NCI-H128 (cell line): Measurements from ENCODE around the gene ALAD.
"Not testable (repeated sequence)": the region's sequence is repeated elsewhere in the genome, so short reads cannot be mapped to it uniquely, and the experiment has no call there.

Experiments
- DNase-seq: peaks from one replicate; lab custom pipeline; 2025; ENCODE audit not compliant: unreplicated experiment; lab: John Stamatoyannopoulos, UW

ALAD gene

DNA sequence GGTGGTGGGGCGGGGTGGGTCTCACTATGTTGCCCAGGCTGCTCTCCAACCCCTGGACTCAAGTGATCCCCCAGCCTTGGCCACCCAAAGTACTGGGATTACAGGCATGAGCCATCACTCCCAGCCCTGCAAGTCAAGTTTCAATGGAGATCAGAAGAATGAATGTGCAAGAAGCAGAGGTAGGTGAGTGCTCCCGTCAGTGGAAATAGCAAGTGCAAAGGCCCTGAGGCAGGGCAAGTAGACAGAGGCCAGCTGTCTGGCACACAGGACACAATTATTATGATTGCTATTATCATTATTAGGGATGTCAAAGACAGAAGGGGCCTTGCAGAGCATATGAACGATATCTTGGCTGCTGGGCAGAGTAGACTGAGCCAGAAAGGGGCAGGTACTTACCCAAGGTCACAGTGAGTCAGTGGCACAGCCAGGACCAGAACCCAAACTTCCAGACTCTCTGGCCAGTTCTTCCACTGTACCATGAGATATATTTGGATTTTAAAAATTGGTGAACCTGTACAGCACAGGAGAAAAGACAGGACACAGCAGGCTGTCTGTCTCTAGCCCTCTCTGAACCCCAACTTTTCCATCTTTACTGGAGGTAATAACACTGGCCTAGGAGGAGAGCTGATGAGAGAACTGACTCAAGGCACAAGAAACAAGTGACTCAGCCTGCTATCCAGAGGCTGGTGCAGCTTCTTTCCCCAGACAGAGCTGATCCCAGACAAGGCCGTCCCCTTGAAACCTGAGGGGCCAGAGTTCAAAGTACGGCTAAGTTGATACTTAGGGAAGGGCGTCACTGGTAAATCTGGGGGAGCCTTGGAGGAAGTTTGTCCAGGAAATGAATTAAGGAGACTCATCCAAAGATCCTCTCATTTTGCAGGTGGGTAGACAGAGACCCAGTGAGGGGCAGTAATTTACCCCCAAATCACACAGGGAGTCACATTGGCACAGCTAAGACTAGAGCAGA is 25.7 kb downstream of the ALAD start:
- DNase-seq: no peak

DNA sequence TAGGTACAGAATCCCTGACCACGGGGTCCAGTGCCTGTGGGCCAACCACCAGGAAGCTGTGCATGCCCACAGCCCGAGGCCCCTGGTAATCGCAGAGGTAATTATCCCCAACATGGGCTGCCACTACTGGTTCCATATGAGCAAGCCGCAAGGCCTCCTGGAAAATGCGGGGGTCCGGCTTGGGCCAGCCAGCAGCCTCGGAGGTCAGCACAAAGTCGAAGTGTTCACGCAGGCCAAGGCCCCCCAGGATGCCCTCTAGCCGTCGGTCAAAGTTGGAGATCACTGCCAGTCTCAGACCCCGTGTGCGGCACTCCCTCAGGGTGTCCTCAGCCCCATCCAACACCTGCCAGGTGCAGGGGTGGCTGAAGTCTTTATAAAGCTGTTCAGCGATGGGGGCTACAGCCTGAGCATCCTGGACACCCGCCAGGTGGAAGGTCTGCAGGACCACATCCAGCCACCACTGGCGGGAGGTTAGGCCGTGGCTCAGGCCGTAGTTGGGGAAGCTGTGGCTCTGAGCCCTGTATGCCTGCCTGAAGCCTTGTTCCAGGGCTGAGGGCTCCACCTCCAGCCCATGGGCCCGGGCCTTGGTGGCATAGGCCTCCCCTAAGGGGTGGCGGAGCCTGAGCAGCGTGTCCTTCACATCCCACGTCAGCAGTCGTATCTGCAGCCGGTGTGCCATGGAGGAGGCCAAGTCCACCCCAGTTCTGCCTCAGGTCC is 27.2 kb downstream of the ALAD start:
- DNase-seq: no peak

DNA sequence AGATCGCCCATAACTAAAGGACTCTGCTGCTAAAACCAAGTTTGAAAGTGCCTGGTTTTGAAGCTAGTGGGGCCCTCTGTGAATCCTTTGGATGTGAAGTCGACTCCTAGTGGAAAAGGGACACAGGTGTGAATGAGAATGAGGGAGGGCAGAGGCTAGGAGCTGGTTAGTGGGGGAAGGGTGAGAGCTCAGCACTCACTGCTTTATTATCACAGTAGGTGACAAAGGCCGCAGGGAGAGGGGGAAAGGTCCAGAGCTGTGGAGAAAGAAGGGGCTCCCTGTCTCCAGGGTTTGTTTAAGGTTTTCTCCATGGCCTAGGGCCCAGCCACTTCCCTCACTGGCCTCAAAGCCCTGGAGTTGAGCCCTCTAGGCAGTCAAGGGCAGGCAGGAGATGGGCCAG is 27.8 kb downstream of the ALAD start:
- no peak for DNase-seq

DNA sequence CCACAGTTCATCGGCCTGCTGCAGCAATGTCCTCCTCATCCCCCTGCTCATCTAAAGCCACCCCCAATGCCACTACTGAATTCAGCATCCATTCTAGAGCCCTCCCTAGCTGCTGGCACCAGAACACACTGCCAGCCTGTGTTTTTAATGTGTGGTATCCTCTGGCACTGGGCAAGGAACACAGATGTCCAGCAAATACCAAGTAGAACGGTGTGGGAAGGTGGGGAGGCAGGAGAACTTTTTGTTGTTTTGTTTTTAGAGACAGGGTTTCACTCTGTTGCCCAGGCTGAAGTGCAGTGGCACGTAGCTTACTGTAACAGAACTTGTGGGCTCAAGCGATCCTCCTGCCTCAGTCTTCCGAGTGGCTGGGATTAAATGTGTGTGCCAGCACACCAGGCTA is 29.0 kb downstream of the ALAD start:
- DNase-seq: no peak

DNA sequence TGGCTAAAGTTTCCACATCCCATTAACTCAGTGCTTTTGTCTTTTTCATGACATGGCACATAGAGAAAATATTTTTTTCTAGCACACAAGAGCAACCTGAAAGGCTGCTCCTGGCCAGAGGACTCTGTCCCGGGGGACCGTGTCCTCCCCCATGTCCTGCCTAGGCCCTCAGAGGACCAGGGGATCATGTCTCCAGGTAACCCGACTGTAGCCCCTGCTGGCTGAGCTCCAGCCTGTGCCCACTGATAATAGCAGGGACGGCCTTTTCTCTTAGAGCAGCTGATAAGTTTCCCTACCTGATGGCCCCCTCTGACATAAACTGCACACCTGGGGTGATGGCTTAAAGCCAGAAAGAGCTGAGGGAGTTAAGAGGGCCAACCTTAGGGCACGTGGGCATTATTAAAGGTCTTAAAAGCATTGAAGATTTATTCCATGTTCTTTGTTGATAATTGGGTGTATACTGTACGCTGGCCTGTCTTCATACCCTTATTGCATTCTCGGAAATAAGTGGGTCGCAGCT is 30.2 kb downstream of the ALAD start:
- peak; percentile 41 for DNase-seq

DNA sequence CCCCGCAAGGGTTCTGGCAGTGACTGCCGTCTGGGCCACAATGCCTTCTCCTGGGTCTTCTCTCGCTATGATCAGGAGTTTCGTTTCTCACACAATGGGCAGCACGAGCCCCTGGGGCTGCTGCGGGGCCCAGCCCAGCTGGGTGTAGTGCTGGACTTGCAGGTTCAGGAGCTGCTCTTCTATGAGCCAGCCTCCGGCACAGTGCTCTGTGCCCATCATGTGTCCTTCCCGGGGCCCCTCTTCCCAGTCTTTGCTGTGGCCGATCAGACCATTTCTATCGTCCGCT is 31.3 kb downstream of the ALAD start:
- no peak for DNase-seq

DNA sequence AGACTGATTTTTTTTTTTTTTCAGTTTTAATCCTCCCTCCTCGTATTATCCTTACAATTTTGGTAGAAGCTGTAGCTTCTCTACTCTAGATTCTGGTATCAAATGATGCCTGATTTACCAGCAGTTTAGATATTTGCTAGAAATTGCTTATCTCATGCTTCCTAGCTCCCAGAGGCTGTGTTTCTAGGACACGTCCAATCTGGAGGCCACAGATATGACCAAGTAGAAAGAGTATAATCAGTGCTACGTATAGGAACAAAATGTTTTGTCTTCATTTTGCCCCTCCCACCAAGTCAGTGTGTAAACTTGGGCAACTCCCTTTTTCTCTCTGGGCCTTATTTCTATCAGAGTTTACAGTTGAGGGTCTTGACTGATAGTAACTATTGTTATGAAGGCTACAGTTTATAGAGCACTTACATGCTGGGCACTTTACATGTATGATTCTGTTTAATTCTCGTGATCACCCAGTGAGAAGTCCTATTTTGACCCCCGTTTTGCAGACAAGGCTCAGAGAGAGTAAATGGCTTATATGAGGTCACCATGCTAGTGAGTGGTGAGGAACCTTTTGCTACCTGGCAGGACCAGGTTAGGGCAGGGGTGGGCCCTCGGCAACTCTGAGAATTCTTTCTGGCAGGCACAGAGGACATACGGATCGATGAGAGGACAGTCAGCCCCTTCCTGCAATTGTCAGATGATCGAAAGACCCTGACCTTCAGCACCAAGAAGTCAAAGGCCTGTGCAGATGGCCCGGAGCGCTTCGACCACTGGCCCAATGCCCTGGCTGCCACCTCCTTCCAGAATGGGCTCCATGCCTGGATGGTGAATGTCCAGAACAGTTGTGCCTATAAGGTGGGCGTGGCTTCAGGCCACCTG is 31.9 kb downstream of the ALAD start:
- DNase-seq: no peak

DNA sequence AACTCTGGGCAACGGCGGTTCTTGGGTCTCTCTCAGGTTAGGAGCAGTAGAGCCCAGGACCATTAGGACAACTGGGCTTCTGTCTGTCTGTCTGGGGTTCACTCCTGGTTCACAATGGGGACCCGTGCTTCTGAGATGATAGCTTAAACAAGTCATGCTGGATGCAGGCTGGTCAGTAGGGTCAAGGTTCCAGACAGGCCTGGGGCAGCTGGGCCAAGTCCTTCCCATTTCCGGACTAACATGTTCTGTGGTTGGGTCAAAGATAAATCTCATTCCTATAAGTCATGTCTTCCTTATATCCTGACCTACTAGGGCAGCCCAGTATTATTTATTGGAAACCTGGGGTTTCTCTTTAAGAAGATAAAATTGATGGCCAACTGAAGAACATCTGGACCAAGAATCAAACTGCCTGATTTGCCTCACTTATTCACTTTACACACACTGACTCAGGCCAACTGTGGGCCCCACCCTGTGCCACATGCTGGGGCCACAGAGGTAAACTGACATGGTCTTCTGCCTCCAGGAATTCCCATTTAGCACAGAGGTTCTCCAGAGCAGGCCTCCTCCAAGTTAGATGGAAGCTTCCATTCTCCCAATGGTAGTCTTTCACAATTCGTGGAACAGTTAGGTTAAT is 32.6 kb downstream of the ALAD start:
- DNase-seq: no peak

DNA sequence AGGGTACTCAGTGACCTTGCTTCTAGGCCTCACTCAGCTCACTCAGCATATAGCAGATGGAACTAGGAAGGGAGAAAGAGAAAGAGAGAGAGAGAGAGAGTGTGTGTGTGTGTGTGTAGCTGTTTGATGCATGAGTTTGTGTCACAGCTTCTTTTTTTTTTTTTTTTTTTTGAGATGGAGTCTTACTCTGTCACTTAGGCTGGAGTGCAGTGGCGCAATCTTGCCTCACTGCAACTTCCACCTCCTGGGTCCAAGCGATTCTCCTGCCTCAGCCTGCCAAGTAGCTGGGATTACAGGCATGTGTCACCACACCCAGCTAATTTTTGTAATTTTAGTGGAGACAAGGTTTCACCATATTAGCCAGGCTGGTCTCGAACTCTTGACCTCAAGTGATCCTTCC is 35.4 kb downstream of the ALAD start:
- DNase-seq: not testable (repeated sequence)

DNA sequence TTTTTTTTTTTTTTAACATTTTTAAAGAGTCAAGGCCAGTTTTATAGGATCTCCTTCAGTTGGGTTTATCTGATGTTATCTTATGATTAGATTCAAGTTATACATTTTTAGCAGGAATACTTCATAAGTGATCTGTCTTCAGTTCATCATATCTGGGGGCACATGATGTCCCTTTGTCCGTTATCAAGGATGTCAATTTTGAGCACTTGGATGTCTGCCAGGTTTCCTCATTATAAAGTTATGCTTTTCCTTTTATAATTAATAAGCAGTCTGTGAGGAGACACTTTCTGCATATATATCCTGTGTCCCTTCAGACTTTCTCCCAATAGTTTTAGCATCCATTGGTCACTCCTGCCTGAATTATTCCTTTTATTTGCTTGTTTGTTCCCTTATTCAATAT is 36.1 kb downstream of the ALAD start:
- no peak for DNase-seq

DNA sequence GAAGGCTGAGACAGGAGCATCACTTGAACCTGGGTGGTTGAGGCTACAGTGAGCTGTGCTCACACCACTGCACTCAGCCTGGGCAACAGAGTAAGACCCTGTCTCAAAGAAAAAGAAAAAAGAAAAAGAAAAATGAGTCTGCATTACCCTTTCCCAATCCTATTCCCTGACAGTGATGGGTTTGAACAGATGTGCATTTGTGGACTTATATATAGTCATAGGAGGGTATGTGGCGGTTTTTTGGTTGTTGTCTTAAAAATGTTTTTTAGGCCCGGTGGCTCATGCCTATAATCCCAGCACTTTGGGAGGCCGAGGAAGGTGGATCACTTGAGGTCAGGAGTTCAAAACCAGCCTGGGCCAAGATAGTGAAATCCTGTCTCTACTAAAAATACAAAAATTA is 37.7 kb downstream of the ALAD start:
- no peak for DNase-seq

DNA sequence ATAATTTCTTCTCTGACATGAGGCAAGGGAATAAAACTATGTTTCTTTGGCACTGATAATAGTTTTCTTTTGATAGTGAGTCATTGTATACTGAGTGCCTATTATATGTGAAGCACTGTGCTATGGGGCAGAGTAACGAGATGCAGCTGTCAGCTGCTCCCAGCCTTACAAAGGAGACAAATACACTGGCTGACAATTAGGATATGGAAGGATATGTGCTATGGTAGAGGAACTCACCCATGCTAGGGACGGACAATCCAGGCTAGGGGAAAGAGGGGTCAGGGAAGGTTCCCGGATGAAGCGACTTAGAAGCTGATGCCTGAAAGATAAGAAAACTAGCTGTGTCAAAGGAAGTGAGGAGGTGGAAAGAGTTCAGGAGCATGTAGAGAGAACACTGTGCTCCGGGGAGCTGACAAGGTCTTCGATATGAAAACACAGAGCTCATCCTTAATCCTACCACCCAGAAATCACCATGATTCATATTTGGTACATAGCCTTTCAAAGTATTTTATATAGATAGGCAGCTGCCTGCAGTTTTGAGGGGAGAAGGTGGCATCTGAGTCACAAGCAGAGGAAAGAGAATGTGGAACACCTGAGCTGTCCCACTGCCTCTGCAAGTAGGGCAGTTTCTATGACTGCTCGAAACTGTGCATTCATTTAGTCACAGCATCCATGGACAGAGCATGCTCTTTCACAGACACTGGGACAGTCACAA is 39.6 kb downstream of the ALAD start:
- no peak for DNase-seq

DNA sequence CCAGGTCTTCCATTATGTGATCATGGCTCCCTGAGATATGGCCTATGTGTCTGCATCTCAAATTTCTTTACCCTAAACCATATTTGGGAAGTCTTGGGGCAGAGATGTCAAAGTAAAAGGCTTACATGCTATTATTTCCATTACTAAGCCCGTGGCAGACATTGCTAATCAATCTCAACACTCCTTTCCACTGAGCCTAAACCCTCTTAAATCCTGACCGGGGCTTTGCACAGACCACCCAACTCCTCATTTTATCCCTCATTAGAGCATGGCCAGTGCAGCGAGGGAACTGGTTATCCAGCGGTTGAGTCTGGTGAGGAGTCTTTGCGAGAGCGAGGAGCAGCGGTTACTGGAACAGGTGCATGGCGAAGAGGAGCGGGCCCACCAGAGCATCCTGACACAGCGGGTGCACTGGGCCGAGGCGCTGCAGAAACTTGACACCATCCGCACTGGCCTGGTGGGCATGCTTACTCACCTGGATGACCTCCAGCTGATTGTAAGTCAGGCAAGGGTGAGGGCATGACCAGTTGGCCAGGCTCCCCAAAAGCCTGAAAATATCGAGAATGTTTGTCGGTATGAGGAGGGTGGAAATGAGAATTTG is 40.7 kb downstream of the ALAD start:
- no peak for DNase-seq

DNA sequence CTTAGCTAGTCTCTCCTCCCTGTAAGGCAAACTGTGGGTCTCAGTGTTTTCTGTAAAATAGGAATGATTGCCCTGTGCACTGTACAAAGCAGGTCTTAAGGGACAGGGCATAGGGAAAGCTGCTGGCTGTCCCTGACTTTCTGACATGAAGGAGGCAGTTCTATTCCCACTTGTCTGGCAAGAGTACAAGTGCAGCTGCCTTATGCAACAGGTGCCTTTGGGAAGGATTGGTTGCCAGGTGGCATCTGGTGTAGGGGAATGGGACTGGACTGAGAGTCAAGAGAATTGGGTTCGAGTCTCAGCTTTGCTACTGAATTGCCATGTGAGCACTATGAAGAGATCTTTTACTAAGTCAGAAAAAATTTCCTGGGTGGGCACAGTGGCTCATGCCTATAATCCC is 41.7 kb downstream of the ALAD start:
- DNase-seq: no peak

DNA sequence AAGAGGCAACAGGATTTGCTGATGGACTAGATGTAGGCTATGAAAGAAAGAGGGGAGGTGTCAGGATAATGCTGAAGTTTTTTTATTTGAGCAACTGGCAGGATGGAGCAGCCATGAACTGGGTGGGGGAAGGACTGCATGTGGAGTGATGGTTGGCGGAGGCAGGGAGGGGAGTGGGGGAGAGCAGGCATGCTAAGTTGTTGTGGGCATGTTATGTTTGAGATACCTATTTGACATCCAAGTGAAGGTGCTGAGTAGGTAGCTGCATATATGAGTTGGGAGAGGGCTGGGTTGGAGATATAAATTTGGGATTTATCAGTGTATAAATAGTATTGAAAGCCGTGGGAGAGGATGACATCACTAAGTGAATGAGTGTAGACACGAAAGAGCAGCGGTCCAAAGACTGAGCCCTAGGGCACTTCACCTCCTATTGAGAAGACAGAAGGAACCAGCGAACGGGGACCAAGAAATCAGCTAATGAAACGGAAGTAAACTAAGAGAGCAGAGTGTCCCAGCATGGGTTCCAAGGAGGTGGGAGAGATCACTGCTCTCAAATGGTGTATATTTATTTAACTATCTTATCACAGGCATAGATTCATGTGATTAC is 44.3 kb downstream of the ALAD start:
- no peak for DNase-seq

DNA sequence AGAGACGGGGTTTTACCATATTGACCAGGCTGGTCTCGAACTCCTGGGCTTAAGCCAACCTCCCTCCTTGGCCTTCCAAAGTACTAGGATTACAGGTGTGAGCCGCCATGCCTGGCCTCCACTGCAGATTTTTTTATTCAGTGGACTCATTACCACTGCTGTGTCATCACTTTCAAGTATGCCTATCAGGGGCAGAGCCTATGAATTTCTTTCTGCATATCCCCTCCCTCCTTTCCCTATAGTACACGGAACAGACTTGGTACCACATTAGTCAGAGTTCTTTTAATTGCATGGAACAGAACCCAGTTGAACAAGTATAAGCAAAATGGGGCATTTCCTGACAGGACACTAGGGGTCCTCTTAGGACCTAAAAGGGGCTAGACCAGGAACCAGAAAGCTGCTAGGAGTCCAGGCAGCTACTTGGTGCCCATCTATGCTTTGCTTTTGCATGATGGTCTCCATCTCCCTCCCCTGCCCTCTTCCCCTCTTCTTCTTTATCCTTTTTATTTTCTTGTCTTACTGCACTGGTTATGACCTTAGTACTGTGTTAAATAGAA is 46.0 kb downstream of the ALAD start:
- no peak for DNase-seq

DNA sequence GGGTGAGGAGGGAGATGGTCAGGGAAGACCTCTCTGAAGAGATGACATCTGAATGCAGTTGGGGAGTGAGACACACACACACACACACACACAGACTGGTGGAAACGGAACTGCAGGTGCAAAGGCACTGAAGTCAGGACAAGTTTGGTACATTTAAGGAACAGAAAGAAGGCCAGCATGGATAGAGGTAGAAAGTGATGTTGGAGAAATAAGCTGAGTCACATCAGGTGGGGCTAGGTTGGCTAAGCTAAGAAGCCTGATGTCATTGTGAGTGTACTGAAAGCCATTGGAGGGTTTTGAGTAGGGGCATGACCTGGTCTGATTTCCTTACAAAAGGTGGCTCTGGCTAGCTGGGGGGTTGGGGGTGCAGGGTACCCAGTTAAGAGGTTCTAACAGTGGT is 48.7 kb downstream of the ALAD start:
- DNase-seq: no peak

DNA sequence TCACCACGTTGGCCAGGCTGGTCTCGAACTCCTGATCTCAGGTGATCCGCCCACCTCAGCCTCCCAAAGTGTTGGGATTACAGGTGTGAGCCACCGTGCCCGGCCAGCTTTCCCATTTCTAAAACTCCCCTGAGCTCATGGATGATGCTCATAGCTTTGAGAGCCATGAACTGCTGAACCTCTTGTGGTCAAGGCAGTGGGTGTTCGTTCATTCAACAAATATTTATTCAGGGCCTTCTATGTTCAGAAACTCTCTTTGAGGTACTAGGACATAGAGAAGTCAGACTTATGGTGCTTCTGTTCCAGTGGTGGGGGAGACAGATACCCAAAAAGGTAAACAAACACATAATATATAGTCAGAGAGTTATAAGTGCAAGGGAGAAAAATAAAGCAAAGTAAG is 49.1 kb downstream of the ALAD start:
- no peak for DNase-seq

DNA sequence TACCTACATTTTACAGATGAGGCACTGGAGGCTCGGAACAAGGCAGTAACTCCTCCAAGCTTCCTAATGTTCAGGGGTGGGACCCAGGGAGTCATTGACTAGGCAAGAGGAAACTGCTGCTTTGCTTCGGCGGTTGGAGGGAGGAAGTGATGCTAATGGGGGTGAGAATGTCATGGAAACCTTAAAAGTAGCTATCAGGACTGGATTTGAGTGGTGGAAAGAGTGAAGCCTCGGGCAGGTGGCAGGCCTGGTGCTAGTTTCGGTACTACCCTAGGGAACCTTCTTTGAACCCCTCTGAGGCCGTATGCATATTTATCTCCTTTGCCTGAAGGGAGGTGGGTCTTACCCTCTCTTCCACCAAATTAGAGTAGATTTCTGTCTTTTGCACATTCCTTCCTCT is 50.1 kb downstream of the ALAD start:
- no peak for DNase-seq
